HepG2 (cell line): ENCODE measurements around the gene COL9A3. TPM values are rescaled to one million over a fixed set of nuclear protein-coding genes. Genes with fewer than 3 reads are reported as not detected.
A peak's percentile ranks its signal among the peaks of the same experiment; 100 is the strongest.

ENCODE experiments used
- ARID4A ChIP-seq: sonication (generic); formaldehyde crosslinking; IDR thresholded peaks from 2 replicates; pipeline ENCODE4 v1.5.0; 2020; ENCODE audit warnings: mild to moderate bottlenecking, missing genetic modification reagents, borderline replicate concordance
- BRD4 ChIP-seq: sonication (generic); formaldehyde crosslinking; IDR thresholded peaks from 2 replicates; pipeline ENCODE4 v1.4.0; 2020; ENCODE audit warnings: missing genetic modification reagents
- IKZF4 ChIP-seq: sonication (generic); formaldehyde crosslinking; IDR thresholded peaks from 2 replicates; pipeline ENCODE4 v1.5.1; 2020; ENCODE audit warnings: borderline replicate concordance, mild to moderate bottlenecking, low read depth, missing genetic modification reagents; ENCODE audit errors: not compliant biosample characterization
- KMT2A ChIP-seq: sonication (generic); formaldehyde crosslinking; IDR thresholded peaks from 2 replicates; pipeline ENCODE4 v1.4.0; 2020; ENCODE audit warnings: missing genetic modification reagents
- LBX2 ChIP-seq: sonication (generic); formaldehyde crosslinking; IDR thresholded peaks from 2 replicates; pipeline ENCODE4 v1.5.0; 2020; ENCODE audit warnings: missing genetic modification reagents, mild to moderate bottlenecking, borderline replicate concordance
- MED8 ChIP-seq: sonication (generic); formaldehyde crosslinking; IDR thresholded peaks from 2 replicates; pipeline ENCODE4 v1.8.1; 2023; ENCODE audit warnings: mild to moderate bottlenecking, missing genetic modification reagents; ENCODE audit not compliant: insufficient replicate concordance
- NR1H2 ChIP-seq: sonication (generic); formaldehyde crosslinking; IDR thresholded peaks from 2 replicates; pipeline ENCODE4 v1.8.1; 2022; ENCODE audit warnings: low read depth, missing genetic modification reagents, borderline replicate concordance
- REL ChIP-seq: sonication (generic); formaldehyde crosslinking; conservative IDR thresholded peaks from 2 replicates; pipeline ENCODE4 v1.8.0; 2022; ENCODE audit warnings: mild to moderate bottlenecking, missing genetic modification reagents, moderate library complexity
- SMC3 ChIP-seq: IDR thresholded peaks from 2 replicates; pipeline ENCODE4 v1.6.1; 2011; ENCODE audit warnings: low read length, improper control_type of control experiment
- SRY ChIP-seq: sonication (generic); formaldehyde crosslinking; IDR thresholded peaks from 2 replicates; pipeline ENCODE4 v1.8.0; 2022; ENCODE audit warnings: mild to moderate bottlenecking, missing genetic modification reagents
- ZNF256 ChIP-seq: sonication (generic); formaldehyde crosslinking; conservative IDR thresholded peaks from 2 replicates; pipeline ENCODE4 v1.4.0; 2020; ENCODE audit warnings: missing genetic modification reagents
- ZNF570 ChIP-seq: sonication (generic); formaldehyde crosslinking; IDR thresholded peaks from 2 replicates; pipeline ENCODE4 v1.4.0; 2020; ENCODE audit warnings: mild to moderate bottlenecking, missing genetic modification reagents, borderline replicate concordance
- ZNF720 ChIP-seq: sonication (generic); formaldehyde crosslinking; IDR thresholded peaks from 2 replicates; pipeline ENCODE4 v1.4.0; 2020; ENCODE audit warnings: missing genetic modification reagents
- ZNF749 ChIP-seq: sonication (generic); formaldehyde crosslinking; IDR thresholded peaks from 2 replicates; pipeline ENCODE4 v1.8.0; 2022; ENCODE audit warnings: mild to moderate bottlenecking, missing genetic modification reagents, moderate library complexity, borderline replicate concordance
- ZNF776 ChIP-seq: sonication (generic); formaldehyde crosslinking; IDR thresholded peaks from 2 replicates; pipeline ENCODE4 v1.4.0; 2020; ENCODE audit warnings: mild to moderate bottlenecking, missing genetic modification reagents
- polyA plus RNA-seq, 8 experiments: library from polyadenylated mRNA; depleted of rRNA in 3 of 8; stranded (reverse) in 7 of 8; unstranded in 1 of 8; fragments of >200 nt; fragmentation: Illumina TruSeq in 4 of 8; extraction: Trizol in 4 of 8; gene quantifications; 2 replicates each; pipeline versions ENCODE4 v1.2.1 to v1.2.3, GENCODE V29; 2011 to 2016; ENCODE audit warnings: low read depth in 4 of 8, missing spikeins in 1 of 8, mixed read lengths in 1 of 8; ENCODE audit not compliant: insufficient read depth in 1 of 8
- total RNA-seq, 5 experiments: library from RNA; depleted of rRNA; stranded (reverse); fragments of >200 nt; fragmentation: Illumina TruSeq; extraction: Trizol; gene quantifications; 2 replicates each; pipeline ENCODE4 v1.2.3, GENCODE V29; 2016; ENCODE audit warnings: low read depth in 1 of 5
- TF ChIP-seq, protein P1 (sequence below): sonication (generic); formaldehyde crosslinking; IDR thresholded peaks from 2 replicates; pipeline ENCODE4 v1.5.1; 2020; ENCODE audit warnings: missing genetic modification reagents, mild to moderate bottlenecking, borderline replicate concordance
- TF ChIP-seq, protein P2 (sequence below): sonication (generic); formaldehyde crosslinking; IDR thresholded peaks from 2 replicates; pipeline ENCODE4 v1.5.0; 2020; ENCODE audit warnings: mild to moderate bottlenecking, missing genetic modification reagents
- TF ChIP-seq, protein P3 (sequence below): sonication (generic); formaldehyde crosslinking; IDR thresholded peaks from 2 replicates; pipeline ENCODE4 v1.5.0; 2020; ENCODE audit warnings: mild to moderate bottlenecking, missing genetic modification reagents

Gene COL9A3
- total and polyA plus RNA-seq, 2 of the 13 experiments (the other 11 are each of a cell fraction or from before 2014, with no cell fraction given) = 155 to 204 TPM

- TF ChIP-seq ARID4A (CRISPR knock-in tag) (peak; percentile 91), ZNF256 (CRISPR knock-in tag) (peak; percentile 84), SRY (CRISPR knock-in tag) (no peak; the same call in none of the 2 replicates), ZNF749 (CRISPR knock-in tag) (no peak), BRD4 (CRISPR knock-in tag) (peak; percentile 93), SMC3 (no peak), ZNF776 (CRISPR knock-in tag) (no peak), ZNF720 (CRISPR knock-in tag) (no peak), MED8 (no peak), NR1H2 (no peak), LBX2 (peak; percentile 76; the same call in 1 of the 2 replicates), IKZF4 (no peak), KMT2A (CRISPR knock-in tag) (peak; percentile 79), ZNF570 (peak; percentile 22; the same call in 1 of the 2 replicates), REL (CRISPR knock-in tag) (0 out of 2 replicates have a peak, but pooled peaks have one; percentile 63)
- TF ChIP-seq, protein P1, sequence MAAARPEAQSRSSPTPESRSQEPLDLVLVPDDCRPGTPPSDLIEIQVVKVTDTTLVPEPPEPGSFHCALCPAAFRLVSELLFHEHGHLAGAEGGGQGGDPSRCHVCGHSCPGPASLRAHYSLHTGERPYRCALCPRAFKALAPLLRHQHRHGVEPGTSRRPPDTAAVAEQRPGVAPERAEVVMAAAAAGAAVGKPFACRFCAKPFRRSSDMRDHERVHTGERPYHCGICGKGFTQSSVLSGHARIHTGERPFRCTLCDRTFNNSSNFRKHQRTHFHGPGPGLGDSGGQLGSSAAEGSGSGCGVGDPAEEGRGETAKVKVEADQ (CRISPR knock-in tag) = no peak
- TF ChIP-seq, protein P2, sequence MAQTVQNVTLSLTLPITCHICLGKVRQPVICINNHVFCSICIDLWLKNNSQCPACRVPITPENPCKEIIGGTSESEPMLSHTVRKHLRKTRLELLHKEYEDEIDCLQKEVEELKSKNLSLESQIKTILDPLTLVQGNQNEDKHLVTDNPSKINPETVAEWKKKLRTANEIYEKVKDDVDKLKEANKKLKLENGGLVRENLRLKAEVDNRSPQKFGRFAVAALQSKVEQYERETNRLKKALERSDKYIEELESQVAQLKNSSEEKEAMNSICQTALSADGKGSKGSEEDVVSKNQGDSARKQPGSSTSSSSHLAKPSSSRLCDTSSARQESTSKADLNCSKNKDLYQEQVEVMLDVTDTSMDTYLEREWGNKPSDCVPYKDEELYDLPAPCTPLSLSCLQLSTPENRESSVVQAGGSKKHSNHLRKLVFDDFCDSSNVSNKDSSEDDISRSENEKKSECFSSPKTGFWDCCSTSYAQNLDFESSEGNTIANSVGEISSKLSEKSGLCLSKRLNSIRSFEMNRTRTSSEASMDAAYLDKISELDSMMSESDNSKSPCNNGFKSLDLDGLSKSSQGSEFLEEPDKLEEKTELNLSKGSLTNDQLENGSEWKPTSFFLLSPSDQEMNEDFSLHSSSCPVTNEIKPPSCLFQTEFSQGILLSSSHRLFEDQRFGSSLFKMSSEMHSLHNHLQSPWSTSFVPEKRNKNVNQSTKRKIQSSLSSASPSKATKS = no peak
- TF ChIP-seq, protein P3, sequence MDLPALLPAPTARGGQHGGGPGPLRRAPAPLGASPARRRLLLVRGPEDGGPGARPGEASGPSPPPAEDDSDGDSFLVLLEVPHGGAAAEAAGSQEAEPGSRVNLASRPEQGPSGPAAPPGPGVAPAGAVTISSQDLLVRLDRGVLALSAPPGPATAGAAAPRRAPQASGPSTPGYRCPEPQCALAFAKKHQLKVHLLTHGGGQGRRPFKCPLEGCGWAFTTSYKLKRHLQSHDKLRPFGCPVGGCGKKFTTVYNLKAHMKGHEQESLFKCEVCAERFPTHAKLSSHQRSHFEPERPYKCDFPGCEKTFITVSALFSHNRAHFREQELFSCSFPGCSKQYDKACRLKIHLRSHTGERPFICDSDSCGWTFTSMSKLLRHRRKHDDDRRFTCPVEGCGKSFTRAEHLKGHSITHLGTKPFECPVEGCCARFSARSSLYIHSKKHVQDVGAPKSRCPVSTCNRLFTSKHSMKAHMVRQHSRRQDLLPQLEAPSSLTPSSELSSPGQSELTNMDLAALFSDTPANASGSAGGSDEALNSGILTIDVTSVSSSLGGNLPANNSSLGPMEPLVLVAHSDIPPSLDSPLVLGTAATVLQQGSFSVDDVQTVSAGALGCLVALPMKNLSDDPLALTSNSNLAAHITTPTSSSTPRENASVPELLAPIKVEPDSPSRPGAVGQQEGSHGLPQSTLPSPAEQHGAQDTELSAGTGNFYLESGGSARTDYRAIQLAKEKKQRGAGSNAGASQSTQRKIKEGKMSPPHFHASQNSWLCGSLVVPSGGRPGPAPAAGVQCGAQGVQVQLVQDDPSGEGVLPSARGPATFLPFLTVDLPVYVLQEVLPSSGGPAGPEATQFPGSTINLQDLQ (CRISPR knock-in tag) = peak; percentile 69; the same call in 1 of the 2 replicates
These were observed 11.0 kb upstream of the COL9A3 start (continued) for GRCh38 chr20:62805711-62806382.
